ENCODE measurements around the gene CGAS.
"Not testable (repeated sequence)": the region's sequence is repeated elsewhere in the genome, so short reads cannot be mapped to it uniquely, and the experiment has no call there.

Gene CGAS

GRCh38 chr6:73381531-73381930 is 70.6 kb downstream of the CGAS start:
- WGBS (ENCODE audit: insufficient coverage, insufficient read length) = no CpG with 5 or more reads among the region's 10 CpGs
- not testable (repeated sequence) for H3K4me1 ChIP-seq (ENCODE audit: control insufficient read depth, insufficient read depth, low read length); H3K4me3 ChIP-seq (ENCODE audit: low read length); H3K27ac ChIP-seq (ENCODE audit: low read length); H3K36me3 ChIP-seq (ENCODE audit: control insufficient read depth, insufficient read depth, low read length); H3K9me3 ChIP-seq (ENCODE audit: control insufficient read depth, insufficient read depth, low read length); H3K27me3 ChIP-seq (ENCODE audit: control insufficient read depth, insufficient read depth, low read length); DNase-seq (ENCODE audit: low read depth, low spot score)

GRCh38 chr6:73377225-73377624 is 74.9 kb downstream of the CGAS start:
- Histone ChIP-seq H3K4me1 (ENCODE audit: control insufficient read depth, insufficient read depth, low read length) (no peaks in the 10 kb centered on the region), H3K4me3 (ENCODE audit: low read length) (no peak overlapping the region), H3K9me3 (ENCODE audit: control insufficient read depth, insufficient read depth, low read length) (no peaks in the 10 kb centered on the region), H3K27ac (ENCODE audit: low read length) (no peak overlapping the region), H3K27me3 (ENCODE audit: control insufficient read depth, insufficient read depth, low read length) (no peaks in the 10 kb centered on the region), H3K36me3 (ENCODE audit: control insufficient read depth, insufficient read depth, low read length) (no peaks in the 10 kb centered on the region)
- no CpG with 5 or more reads among the region's 3 CpGs for WGBS (ENCODE audit: insufficient coverage, insufficient read length)
- DNase-seq (ENCODE audit: low read depth, low spot score) = no peak

- WGBS (ENCODE audit: insufficient coverage, insufficient read length) = no CpG with 5 or more reads among the region's 1 CpG
- Histone ChIP-seq H3K4me1 (ENCODE audit: control insufficient read depth, insufficient read depth, low read length) (no peaks in the 10 kb centered on the region), H3K4me3 (ENCODE audit: low read length) (no peak overlapping the region), H3K27ac (ENCODE audit: low read length) (no peak overlapping the region), H3K27me3 (ENCODE audit: control insufficient read depth, insufficient read depth, low read length) (no peaks in the 10 kb centered on the region), H3K36me3 (ENCODE audit: control insufficient read depth, insufficient read depth, low read length) (no peaks in the 10 kb centered on the region), H3K9me3 (ENCODE audit: control insufficient read depth, insufficient read depth, low read length) (no peaks in the 10 kb centered on the region)
- no peak for DNase-seq (ENCODE audit: low read depth, low spot score)
Measured at GRCh38 chr6:73375216-73375615, 76.9 kb downstream of the CGAS start.

Data from iPS DF 6.9 (cell line).